ENCODE measurements around the gene TSHZ2. TPM values are rescaled to one million over a fixed set of nuclear protein-coding genes. Genes with fewer than 3 reads are reported as not detected.

Gene TSHZ2
- total and polyA plus RNA-seq, 2 of the 4 experiments (the other 2 are of a cell fraction) = under 0.01 to 0.02 TPM

- POLR2A ChIA-PET (ENCODE audit: unreplicated experiment) = no interaction called here
- dilution Hi-C loops (cut with HindIII; ENCODE audit: low sequenced_read_pairs, unreplicated experiment) = no loop called here
Measured at GRCh38 chr20:53510262-53510661, 538.1 kb downstream of the TSHZ2 start.

More at GRCh38 chr20:53510262-53510661, 538.1 kb downstream of the TSHZ2 start:
- CTCF ChIA-PET = interaction anchor here (1.1 kb wide), 1 partner anchor 18 kb away, joined by 3 read pairs; no protein-coding TSS in a partner anchor
- no peaks in the 10 kb centered on the region for H3K9me1 ChIP-seq (ENCODE audit: insufficient read depth, low read length)
- 70% methylated on average over 2 of the region's 9 CpGs; no CpG with 5 or more reads in 1 of the 2 experiments for WGBS, 2 experiments (ENCODE audit: extremely low coverage in 2 of 2, insufficient read length in 1 of 2)
- H4K5ac ChIP-seq (ENCODE audit: low read depth, low read length) = no peak overlapping the region
- H3K4ac ChIP-seq (ENCODE audit: low read depth, low read length) = no peak overlapping the region
- no peak overlapping the region for H3K18ac ChIP-seq (ENCODE audit: low read depth, low read length)
- no peaks in the 10 kb centered on the region for H4K20me1 ChIP-seq (ENCODE audit: insufficient read depth, low read length)
- H3K9me3 ChIP-seq (ENCODE audit: control insufficient read depth, insufficient read depth, low read length) = no peaks in the 10 kb centered on the region
- H3K27ac ChIP-seq (ENCODE audit: insufficient read depth, low read length) = no peak overlapping the region
- H3K4me2 ChIP-seq (ENCODE audit: low read depth, low read length) = no peak overlapping the region
- no peak overlapping the region for H3K14ac ChIP-seq (replicated peaks; ENCODE audit: low read depth, low read length)
- intact Hi-C loops (cut with micrococcal nuclease) (no loop called here), in situ Hi-C loops (cut with MboI; ENCODE audit: low sequenced_read_pairs) (no loop called here)
- no peak overlapping the region for H3K9ac ChIP-seq (ENCODE audit: low read depth, low read length)
- BruUV-seq (replicated peaks) = no TSS peak
- no peaks in the 10 kb centered on the region; the same call in 1 of the 2 replicates for H3K27me3 ChIP-seq (ENCODE audit: control insufficient read depth, insufficient read depth, low read length)
- no peak overlapping the region for H4K8ac ChIP-seq (ENCODE audit: low read depth in 2 of 2, low read length in 2 of 2)
- H2AFZ ChIP-seq (replicated peaks; ENCODE audit: low read length, poor library complexity) = no peak overlapping the region
- ATAC-seq (ENCODE audit: low read depth) (no peak), DNase-seq (no peak)
- no peak overlapping the region for H2AK5ac ChIP-seq (ENCODE audit: low read depth, low read length)
- no peak overlapping the region for H2AK9ac ChIP-seq (replicated peaks; ENCODE audit: low read depth, low read length, poor library complexity)
- H4K91ac ChIP-seq (ENCODE audit: insufficient read depth, low read depth, low read length) = no peak overlapping the region
- H2BK20ac ChIP-seq (ENCODE audit: low read depth, low read length) = no peak overlapping the region
- TF ChIP-seq RFX5 (IDR thresholded peaks at IDR 0.05; ENCODE audit: low read depth, low read length) = no peak
- TF ChIP-seq RAD21 (IDR thresholded peaks at IDR 0.05; ENCODE audit: low read length) = no peak
- no peaks in the 10 kb centered on the region for H3K36me3 ChIP-seq (ENCODE audit: control insufficient read depth, insufficient read depth, low read length)
- no peak overlapping the region for H2BK5ac ChIP-seq (ENCODE audit: low read depth, low read length, poor library complexity, severe bottlenecking)
- H3K4me1 ChIP-seq (ENCODE audit: control insufficient read depth, insufficient read depth, low read length) = no peaks in the 10 kb centered on the region
- no peak overlapping the region for H3K56ac ChIP-seq (ENCODE audit: extremely low read depth, insufficient read depth, low read length)
- no peak overlapping the region for H2BK15ac ChIP-seq (ENCODE audit: low read depth, low read length)
- H2BK120ac ChIP-seq (ENCODE audit: low read depth, low read length) = no peak overlapping the region
- H3K23ac ChIP-seq (ENCODE audit: low read depth, low read length) = no peak overlapping the region
- no peaks in the 10 kb centered on the region for H3K79me1 ChIP-seq (ENCODE audit: low read depth in 1 of 2, low read length in 2 of 2)
- H3K4me3 ChIP-seq (ENCODE audit: insufficient read depth, low read depth, low read length) = no peak overlapping the region

All from IMR-90 (cell line).